ENCODE measurements around the gene SND1. TPM values are rescaled to one million over a fixed set of nuclear protein-coding genes. Genes with fewer than 3 reads are reported as not detected.

SND1 gene
- polyA plus RNA-seq, 1 donor = 92.5 TPM

GRCh38 chr7:127973832-127974231, 321.8 kb downstream of the SND1 start:
- DNase-seq = no peak

GRCh38 chr7:127974446-127975035, 322.5 kb downstream of the SND1 start:
- DNase-seq = no peak

- DNase-seq = no peak
These were observed 324.2 kb downstream of the SND1 start for GRCh38 chr7:127976056-127976737.

GRCh38 chr7:127976738-127977120, 324.7 kb downstream of the SND1 start:
- DNase-seq = no peak

- no peak for DNase-seq
These were observed 326.4 kb downstream of the SND1 start for GRCh38 chr7:127978421-127978820.

- no peak for DNase-seq
These were observed 327.2 kb downstream of the SND1 start for GRCh38 chr7:127979113-127979727.

GRCh38 chr7:127979728-127980126, 327.7 kb downstream of the SND1 start:
- DNase-seq = no peak

- DNase-seq = no peak
These were observed 328.9 kb downstream of the SND1 start for GRCh38 chr7:127980901-127981300.

GRCh38 chr7:127981965-127982364, 330.0 kb downstream of the SND1 start:
- no peak for DNase-seq

- no peak for DNase-seq
These were observed 331.9 kb downstream of the SND1 start for GRCh38 chr7:127983804-127984332.

GRCh38 chr7:127986581-127987521, 334.9 kb downstream of the SND1 start:
- DNase-seq = no peak

GRCh38 chr7:127988751-127989150, 336.8 kb downstream of the SND1 start:
- no peak for DNase-seq

GRCh38 chr7:127993317-127993716, 341.3 kb downstream of the SND1 start:
- DNase-seq = no peak

GRCh38 chr7:127993987-127994386, 342.0 kb downstream of the SND1 start:
- no peak for DNase-seq

GRCh38 chr7:127995156-127995880, 343.3 kb downstream of the SND1 start:
- peak; percentile 79 for DNase-seq

- no peak for DNase-seq
These were observed 343.9 kb downstream of the SND1 start for GRCh38 chr7:127995881-127996215.

GRCh38 chr7:127996253-127997071, 344.5 kb downstream of the SND1 start:
- no peak for DNase-seq

- DNase-seq = no peak
These were observed 345.4 kb downstream of the SND1 start for GRCh38 chr7:127997226-127997922.

- no peak for DNase-seq
These were observed 346.7 kb downstream of the SND1 start for GRCh38 chr7:127998671-127999070.

GRCh38 chr7:128000048-128000447, 348.1 kb downstream of the SND1 start:
- no peak for DNase-seq

GRCh38 chr7:128000854-128001265, 348.9 kb downstream of the SND1 start:
- no peak for DNase-seq

Data from hindlimb muscle (tissue), 1 donor.